ENCODE results near the gene UQCC5.

Gene UQCC5

DNA sequence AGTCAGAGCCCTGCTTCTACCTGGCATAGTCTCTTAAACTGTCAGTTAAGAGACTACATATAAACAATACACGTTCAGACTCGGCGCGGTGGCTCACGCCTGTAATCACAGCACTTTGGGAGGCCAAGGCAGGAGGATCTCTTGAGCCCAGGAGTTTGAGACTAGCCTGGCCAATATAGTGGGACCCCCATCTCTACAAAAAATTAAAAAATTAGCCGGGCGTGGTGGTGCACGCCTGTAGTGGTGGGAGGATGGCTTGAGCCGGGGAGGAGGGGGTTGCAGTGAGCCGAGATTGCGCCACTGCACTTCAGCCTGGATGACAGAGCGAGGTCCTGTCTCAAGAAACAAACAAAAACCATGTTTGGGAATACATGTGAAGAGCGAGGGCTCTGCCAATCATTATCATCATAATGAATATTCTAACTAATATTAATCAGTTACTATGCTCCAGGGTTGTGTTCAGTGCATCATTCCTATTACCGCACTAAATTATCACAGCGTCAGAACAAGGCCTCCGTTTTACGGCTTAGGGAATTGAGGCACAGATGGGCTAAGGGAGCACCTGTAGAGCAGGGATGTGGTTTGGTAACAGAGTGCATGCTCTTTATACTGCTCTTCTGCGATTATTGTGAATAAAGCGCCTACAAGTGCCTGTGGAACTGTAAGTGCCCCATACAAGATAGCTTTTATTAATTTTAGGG, 844 bp upstream of the UQCC5 start:
- DNase-seq = no peak

DNA sequence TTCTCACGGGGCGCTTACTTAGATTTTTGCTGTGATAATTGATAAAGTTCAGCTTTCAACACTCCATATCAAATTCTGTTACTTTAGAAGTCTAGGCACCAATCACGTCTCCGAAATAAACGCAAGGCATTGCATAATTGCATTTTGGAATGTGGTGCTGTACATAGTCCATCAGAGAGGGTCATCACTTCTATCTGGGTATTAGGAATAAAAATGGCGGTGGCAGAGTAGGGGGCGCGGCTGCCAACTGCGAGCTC, 365 bp upstream of the UQCC5 start:
- DNase-seq = no peak

GRCh38 chr3:52537165-52537620, 788 bp downstream of the UQCC5 start:
- no peak for DNase-seq

DNA sequence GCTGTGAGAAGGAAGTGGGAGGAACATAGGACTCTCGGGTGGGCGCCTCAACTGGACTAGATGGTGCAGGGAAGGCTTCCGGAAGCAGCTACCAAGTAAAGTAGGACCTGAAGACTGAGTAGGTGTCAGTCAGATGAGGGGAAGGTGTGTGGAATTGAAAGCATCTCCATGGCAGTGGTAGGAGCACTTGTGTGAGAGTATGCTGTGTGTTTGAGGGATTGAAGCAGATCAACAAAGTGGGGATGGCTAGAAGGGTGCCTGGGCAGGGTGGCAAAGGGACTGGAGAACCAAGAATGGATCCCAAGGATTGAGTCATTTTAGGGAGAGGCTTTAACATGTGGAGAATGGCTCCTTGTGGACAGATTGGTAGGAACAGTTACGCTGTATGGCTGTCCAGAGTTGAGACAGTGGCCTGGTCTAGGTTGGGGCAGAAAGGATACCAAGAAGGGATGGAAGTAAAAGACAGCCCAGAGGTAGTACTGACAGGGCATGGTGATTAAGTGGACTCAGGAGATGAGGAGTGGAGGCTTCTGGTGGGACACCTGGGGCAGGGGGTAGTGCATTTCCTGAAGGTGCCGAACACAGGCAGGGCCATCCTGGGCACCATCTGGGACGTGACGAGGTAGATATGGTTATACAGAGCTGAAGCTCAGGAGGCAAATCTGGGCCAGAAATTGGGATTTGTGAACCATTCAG, 1.5 kb downstream of the UQCC5 start:
- DNase-seq = no peak

- no peak for DNase-seq
Observed at GRCh38 chr3:52539010-52539653, 2.7 kb downstream of the UQCC5 start.

- no peak for DNase-seq
Observed at GRCh38 chr3:52541050-52541449, 4.6 kb downstream of the UQCC5 start.

- DNase-seq = no peak
Observed at GRCh38 chr3:52544937-52545336, 8.5 kb downstream of the UQCC5 start.

DNA sequence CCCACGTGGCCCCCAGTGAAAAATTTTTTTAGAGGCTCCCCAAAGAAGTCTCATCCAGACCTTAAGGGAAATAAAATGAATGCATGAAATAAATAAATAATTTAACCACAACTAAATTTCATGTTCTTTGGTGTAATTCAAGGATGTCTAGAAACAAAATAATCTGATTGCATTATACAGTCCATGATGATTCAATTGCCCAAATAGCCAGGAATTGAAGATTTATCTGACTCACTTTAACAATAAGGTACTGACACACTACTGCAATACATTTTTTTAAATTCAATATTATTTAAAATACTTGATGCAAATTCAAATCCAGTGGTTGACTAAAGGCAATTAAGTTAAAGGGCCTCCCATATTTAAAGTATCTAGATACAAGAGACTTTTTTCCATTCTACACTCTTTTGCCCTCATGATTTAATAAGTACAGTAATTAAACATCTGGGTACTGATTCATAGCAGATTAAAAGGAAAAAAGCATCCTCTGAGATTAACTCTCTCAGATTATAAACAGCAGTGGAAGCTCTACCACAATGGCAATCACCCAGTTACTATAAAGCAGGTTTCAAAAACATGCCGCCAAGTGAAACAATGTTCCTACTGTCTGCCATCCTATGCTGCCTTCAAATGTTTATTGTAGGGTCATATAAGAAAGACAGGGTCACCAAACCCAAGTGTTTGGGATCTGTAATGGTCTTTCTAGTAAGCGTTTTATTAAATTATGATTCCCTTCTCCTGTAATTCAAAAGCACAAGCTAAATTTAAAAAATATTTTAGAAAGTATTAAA, 9.9 kb downstream of the UQCC5 start:
- no peak for DNase-seq

DNA sequence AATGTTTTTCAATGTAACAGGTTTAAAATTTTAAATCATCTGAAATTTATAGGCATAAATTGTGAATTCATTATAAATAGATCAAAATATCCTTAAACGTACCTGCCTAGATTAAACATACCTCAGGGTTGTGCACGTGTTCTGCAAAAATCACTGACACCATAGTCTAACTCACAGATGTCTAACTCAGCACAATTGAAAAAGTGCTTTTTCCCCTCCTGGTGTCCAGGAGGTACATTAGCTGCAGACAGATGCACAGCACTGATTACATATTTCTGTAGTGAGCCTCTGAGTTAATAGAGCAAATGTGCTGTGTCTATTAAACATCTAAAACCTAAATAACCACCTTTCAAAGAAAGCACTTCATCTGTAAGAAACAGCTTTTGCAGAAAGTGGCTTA, 10.7 kb downstream of the UQCC5 start:
- DNase-seq = no peak

DNA sequence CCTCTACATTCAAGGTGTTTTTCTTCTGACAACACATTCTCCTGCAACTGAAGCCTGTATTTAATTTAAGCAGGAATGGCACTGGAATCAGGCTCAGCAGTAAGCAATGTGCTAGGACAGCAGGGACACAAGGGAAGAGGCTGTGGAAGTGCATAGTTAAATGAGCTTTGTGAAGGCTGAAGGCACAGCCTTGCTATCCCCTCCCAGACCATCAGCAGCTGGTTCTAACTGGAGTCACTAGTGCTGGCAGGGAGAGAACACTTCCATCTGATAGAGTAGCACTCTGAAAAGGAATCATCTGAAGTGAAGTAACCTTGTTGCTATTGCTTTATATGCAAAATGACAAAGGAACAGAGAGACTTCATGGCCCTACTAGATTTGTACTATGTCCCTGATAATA, 14.7 kb downstream of the UQCC5 start:
- DNase-seq = no peak

DNA sequence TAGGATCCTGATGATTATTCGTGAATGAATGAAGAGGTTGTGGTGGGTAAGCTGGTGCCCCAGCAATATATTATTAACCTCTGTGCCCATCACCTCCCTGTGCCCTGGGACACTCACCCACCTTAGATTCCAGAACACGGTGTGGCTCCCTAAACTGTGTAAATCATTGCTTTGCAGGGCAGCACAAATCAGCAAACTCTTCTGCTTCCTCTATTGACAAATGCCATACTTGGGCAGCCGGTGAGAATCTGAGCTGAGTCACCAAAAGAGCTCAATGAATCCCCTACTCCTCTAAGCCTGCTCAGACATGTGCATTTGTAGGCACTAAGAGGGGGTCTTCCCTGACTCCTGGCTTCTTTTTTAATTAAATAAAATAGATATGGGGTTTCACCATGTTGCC, 15.7 kb downstream of the UQCC5 start:
- DNase-seq = no peak

GRCh38 chr3:52554026-52554755, 17.8 kb downstream of the UQCC5 start:
- no peak for DNase-seq

- DNase-seq = no peak
Observed at GRCh38 chr3:52555056-52555455, 18.7 kb downstream of the UQCC5 start.

GRCh38 chr3:52557011-52557960, 20.9 kb downstream of the UQCC5 start:
- no peak for DNase-seq

DNA sequence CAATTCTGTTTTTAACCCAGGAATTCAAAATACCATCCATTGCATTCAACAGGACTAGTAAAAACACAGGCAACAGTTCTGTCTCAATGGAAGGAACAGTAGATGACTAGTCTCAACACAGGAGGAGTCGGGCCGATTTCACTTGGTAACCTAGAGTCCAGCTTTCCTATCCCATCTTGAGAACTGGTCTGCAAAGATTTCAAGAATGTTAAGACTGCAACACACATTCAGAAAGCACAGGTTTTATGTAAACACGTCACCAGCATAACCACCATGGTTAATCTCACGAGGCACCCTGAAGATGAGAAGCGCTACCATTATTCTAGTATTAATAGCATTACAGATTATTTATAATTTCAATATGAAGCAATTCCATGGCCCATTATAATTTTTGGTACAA, 22.0 kb downstream of the UQCC5 start:
- no peak for DNase-seq

DNA sequence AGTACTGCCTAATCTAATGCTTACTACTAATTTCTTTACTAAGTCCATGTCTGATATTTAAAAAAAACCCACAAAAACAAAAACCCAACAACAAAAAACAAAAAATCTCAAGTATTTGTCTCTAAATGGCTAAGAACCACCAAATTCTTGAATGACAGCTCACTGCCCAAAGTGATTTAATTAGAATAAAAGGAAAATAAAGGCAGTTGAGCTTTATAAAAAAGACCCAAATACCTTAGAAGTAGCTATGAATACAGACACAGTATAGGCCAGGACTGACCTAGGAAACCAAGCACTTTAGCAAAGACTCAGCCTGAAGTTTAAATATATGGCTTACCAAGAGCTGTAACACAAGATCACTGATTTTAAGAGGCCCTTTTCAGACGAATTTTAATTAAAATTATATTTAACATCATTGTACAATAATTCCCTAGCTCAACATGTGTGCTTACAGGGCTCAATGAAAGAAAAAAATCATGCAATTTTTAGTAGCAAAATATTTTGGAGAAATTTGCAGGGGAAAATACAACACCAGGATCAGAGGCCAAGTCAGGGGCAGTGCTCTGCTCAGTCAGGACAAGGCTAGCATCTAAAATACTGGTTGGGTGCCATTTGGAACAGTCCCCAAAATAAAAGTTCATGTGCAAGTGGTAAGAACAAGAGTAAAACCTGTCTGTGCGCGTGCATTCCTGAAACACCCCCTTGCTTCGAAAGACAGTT, 24.8 kb downstream of the UQCC5 start:
- DNase-seq = no peak

DNA sequence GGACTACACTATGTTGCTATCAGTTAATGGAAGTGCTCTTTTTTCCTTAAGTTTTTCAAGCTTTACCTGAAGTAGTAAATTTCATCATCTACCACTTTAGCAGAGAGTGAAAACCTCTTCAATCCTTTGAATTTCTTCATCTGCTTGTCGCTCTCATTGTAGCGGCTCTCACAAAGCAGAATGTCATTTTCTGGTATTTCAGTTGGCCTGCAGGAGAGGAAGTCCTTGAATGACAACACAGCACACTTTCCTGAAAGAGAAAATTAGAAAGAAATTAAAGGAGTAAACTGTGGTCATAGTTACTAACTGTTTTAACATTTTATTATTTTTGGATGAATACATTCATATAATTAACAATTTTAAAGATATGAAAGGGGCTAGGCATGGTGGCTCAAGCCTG, 27.6 kb downstream of the UQCC5 start:
- DNase-seq = no peak

- DNase-seq = no peak
Observed at GRCh38 chr3:52568069-52568468, 31.7 kb downstream of the UQCC5 start.

DNA sequence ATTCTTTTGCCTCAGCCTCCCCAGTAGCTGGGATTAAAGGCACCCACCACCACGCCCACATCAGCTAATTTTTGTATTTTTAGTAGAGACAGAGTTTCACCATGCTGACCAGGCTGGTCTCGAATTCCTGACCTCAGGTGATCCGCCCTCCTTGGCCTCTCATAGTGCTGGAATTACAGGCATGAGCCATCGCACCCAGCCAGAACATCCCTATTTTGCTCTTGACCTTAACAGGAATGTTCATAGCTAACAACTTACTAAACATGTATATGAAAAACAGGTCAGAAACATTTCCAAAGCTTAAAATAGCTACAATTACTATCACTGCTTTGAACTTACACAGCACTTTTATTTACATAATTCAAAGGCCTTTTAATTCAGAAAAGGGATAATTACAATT, 33.7 kb downstream of the UQCC5 start:
- DNase-seq = no peak

- no peak for DNase-seq
Observed at GRCh38 chr3:52572221-52572620, 35.8 kb downstream of the UQCC5 start.
